ENCODE measurements around the gene ATXN1. TPM values are rescaled to one million over a fixed set of nuclear protein-coding genes. Genes with fewer than 3 reads are reported as not detected.

ATXN1 gene
- total and polyA plus RNA-seq, 7 donors, result 1.3 to 50.9 (median 21.6) TPM

GRCh38 chr6:16533210-16533609 lies 228.1 kb downstream of the ATXN1 start:
- no peaks in the 10 kb centered on the region for H3K36me3 ChIP-seq (ENCODE audit: insufficient read depth in 1 of 2, low read depth in 1 of 2)
- 13 to 19% (median 13%) methylated on average over 2 of the region's 2 CpGs for WGBS, 3 donors
- ATAC-seq (peak in 3 of 4 donors; percentile 51 to 73 (median 66)), DNase-seq (no peak)
- no peaks in the 10 kb centered on the region for H3K9me3 ChIP-seq
- intact Hi-C loops (cut with DNase I), result no loop called here
- H3K4me3 ChIP-seq, result no peak overlapping the region
- no peak overlapping the region for H3K27ac ChIP-seq
- no peak for TF ChIP-seq CTCF (IDR thresholded peaks at IDR 0.05)
- peaks cover 19% of the 10 kb centered on the region for H3K4me1 ChIP-seq
- H3K27me3 ChIP-seq (ENCODE audit: insufficient read depth in 3 of 3, low read length in 2 of 3), result no peaks in the 10 kb centered on the region

GRCh38 chr6:16527691-16528090 lies 233.6 kb downstream of the ATXN1 start:
- no peak for TF ChIP-seq CTCF (IDR thresholded peaks at IDR 0.05)
- H3K27ac ChIP-seq, result no peak overlapping the region
- ATAC-seq (no peak), DNase-seq (no peak)
- WGBS, 3 donors, result 94 to 95% (median 94%) methylated on average over 3 of the region's 3 CpGs
- no peaks in the 10 kb centered on the region for H3K9me3 ChIP-seq
- no peaks in the 10 kb centered on the region for H3K36me3 ChIP-seq (ENCODE audit: insufficient read depth in 1 of 2, low read depth in 1 of 2)
- intact Hi-C loops (cut with DNase I), result no loop called here
- peaks cover under 1% of the 10 kb centered on the region for H3K4me1 ChIP-seq
- no peaks in the 10 kb centered on the region for H3K27me3 ChIP-seq (ENCODE audit: insufficient read depth in 3 of 3, low read length in 2 of 3)
- H3K4me3 ChIP-seq, result no peak overlapping the region

GRCh38 chr6:16524380-16524707 lies 236.9 kb downstream of the ATXN1 start:
- H3K9me3 ChIP-seq, result no peaks in the 10 kb centered on the region
- no peaks in the 10 kb centered on the region for H3K27me3 ChIP-seq (ENCODE audit: insufficient read depth in 3 of 3, low read length in 2 of 3)
- 84 to 91% (median 84%) methylated on average over 8 of the region's 8 CpGs for WGBS, 3 donors
- peaks cover 0 to 8% of the 10 kb centered on the region in 2 donors for H3K36me3 ChIP-seq (ENCODE audit: insufficient read depth in 1 of 2, low read depth in 1 of 2)
- no peaks in the 10 kb centered on the region for H3K4me1 ChIP-seq
- no peak overlapping the region for H3K4me3 ChIP-seq
- no peak for ATAC-seq
- no peak for DNase-seq
- intact Hi-C loops (cut with DNase I), result no loop called here
- H3K27ac ChIP-seq, result no peak overlapping the region
- TF ChIP-seq CTCF (IDR thresholded peaks at IDR 0.05), result no peak

GRCh38 chr6:16523606-16524379 lies 237.5 kb downstream of the ATXN1 start:
- TF ChIP-seq CTCF (IDR thresholded peaks at IDR 0.05), result no peak
- Histone ChIP-seq H3K4me1 (no peaks in the 10 kb centered on the region), H3K4me3 (no peak overlapping the region), H3K36me3 (ENCODE audit: insufficient read depth in 1 of 2, low read depth in 1 of 2) (peaks cover 0 to 8% of the 10 kb centered on the region in 2 donors), H3K27me3 (ENCODE audit: insufficient read depth in 3 of 3, low read length in 2 of 3) (no peaks in the 10 kb centered on the region), H3K27ac (no peak overlapping the region), H3K9me3 (no peaks in the 10 kb centered on the region)
- ATAC-seq (peak in 2 of 4 donors; percentile 42 to 67), DNase-seq (no peak)
- intact Hi-C loops (cut with DNase I), result no loop called here
- WGBS, 3 donors, result 65 to 67% (median 66%) methylated on average over 10 of the region's 10 CpGs

GRCh38 chr6:16522937-16523336 lies 238.3 kb downstream of the ATXN1 start:
- WGBS, 3 donors, result 95 to 96% (median 96%) methylated on average over 6 of the region's 6 CpGs
- TF ChIP-seq CTCF (IDR thresholded peaks at IDR 0.05), result no peak
- Histone ChIP-seq H3K27me3 (ENCODE audit: insufficient read depth in 3 of 3, low read length in 2 of 3) (no peaks in the 10 kb centered on the region), H3K27ac (no peak overlapping the region), H3K4me1 (no peaks in the 10 kb centered on the region), H3K9me3 (no peaks in the 10 kb centered on the region), H3K4me3 (no peak overlapping the region), H3K36me3 (ENCODE audit: insufficient read depth in 1 of 2, low read depth in 1 of 2) (peaks cover 0 to 8% of the 10 kb centered on the region in 2 donors)
- ATAC-seq, result no peak
- DNase-seq, result no peak
- intact Hi-C loops (cut with DNase I), result no loop called here

All from psoas muscle (tissue), 8 donors.